ENCODE results near the gene IQSEC1. TPM values are rescaled to one million over a fixed set of nuclear protein-coding genes. Genes with fewer than 3 reads are reported as not detected.

IQSEC1 gene
- total RNA-seq, 1 donor from 2014 or later, result 41.7 TPM

- Mint-ChIP-seq H3K27ac (no peak overlapping the region), H3K4me1 (no peaks in the 10 kb centered on the region), H3K27me3 (ENCODE audit: low read depth) (peaks cover 12% of the 10 kb centered on the region), H3K4me3 (no peak overlapping the region), H3K36me3 (no peaks in the 10 kb centered on the region), H3K9me3 (no peaks in the 10 kb centered on the region)
- no peak for TF ChIP-seq CTCF (IDR thresholded peaks at IDR 0.05; ENCODE audit: unreplicated experiment)
- no peak for DNase-seq (ENCODE audit: low spot score in 2 of 2, unreplicated experiment in 2 of 2)
Observed at GRCh38 chr3:13119471-13120220, 46.4 kb upstream of the IQSEC1 start.

GRCh38 chr3:13116426-13116825, 43.2 kb upstream of the IQSEC1 start:
- H3K4me1 Mint-ChIP-seq, result peaks cover 2% of the 10 kb centered on the region
- DNase-seq (ENCODE audit: low spot score in 2 of 2, unreplicated experiment in 2 of 2), result no peak
- no peaks in the 10 kb centered on the region for H3K9me3 Mint-ChIP-seq
- H3K27me3 Mint-ChIP-seq (ENCODE audit: low read depth), result peaks cover 15% of the 10 kb centered on the region
- no peak for TF ChIP-seq CTCF (IDR thresholded peaks at IDR 0.05; ENCODE audit: unreplicated experiment)
- H3K27ac Mint-ChIP-seq, result no peak overlapping the region
- H3K4me3 Mint-ChIP-seq, result no peak overlapping the region
- no peaks in the 10 kb centered on the region for H3K36me3 Mint-ChIP-seq

GRCh38 chr3:13115991-13116390, 42.8 kb upstream of the IQSEC1 start:
- DNase-seq (ENCODE audit: low spot score in 2 of 2, unreplicated experiment in 2 of 2), result no peak
- H3K36me3 Mint-ChIP-seq, result no peaks in the 10 kb centered on the region
- TF ChIP-seq CTCF (IDR thresholded peaks at IDR 0.05; ENCODE audit: unreplicated experiment), result no peak
- H3K27me3 Mint-ChIP-seq (ENCODE audit: low read depth), result peaks cover 15% of the 10 kb centered on the region
- H3K4me1 Mint-ChIP-seq, result peaks cover 2% of the 10 kb centered on the region
- no peak overlapping the region for H3K4me3 Mint-ChIP-seq
- no peaks in the 10 kb centered on the region for H3K9me3 Mint-ChIP-seq
- no peak overlapping the region for H3K27ac Mint-ChIP-seq

GRCh38 chr3:13115576-13115910, 42.3 kb upstream of the IQSEC1 start:
- peaks cover 6% of the 10 kb centered on the region for H3K4me1 Mint-ChIP-seq
- TF ChIP-seq CTCF (IDR thresholded peaks at IDR 0.05; ENCODE audit: unreplicated experiment), result no peak
- H3K4me3 Mint-ChIP-seq, result no peak overlapping the region
- DNase-seq (ENCODE audit: low spot score in 2 of 2, unreplicated experiment in 2 of 2), result no peak
- no peaks in the 10 kb centered on the region for H3K36me3 Mint-ChIP-seq
- H3K9me3 Mint-ChIP-seq, result no peaks in the 10 kb centered on the region
- H3K27me3 Mint-ChIP-seq (ENCODE audit: low read depth), result peaks cover 15% of the 10 kb centered on the region
- H3K27ac Mint-ChIP-seq, result no peak overlapping the region

- TF ChIP-seq CTCF (IDR thresholded peaks at IDR 0.05; ENCODE audit: unreplicated experiment), result no peak
- no peaks in the 10 kb centered on the region for H3K36me3 Mint-ChIP-seq
- H3K4me3 Mint-ChIP-seq, result no peak overlapping the region
- no peak overlapping the region for H3K27ac Mint-ChIP-seq
- DNase-seq (ENCODE audit: low spot score in 2 of 2, unreplicated experiment in 2 of 2), result no peak
- peaks cover 6% of the 10 kb centered on the region for H3K4me1 Mint-ChIP-seq
- no peaks in the 10 kb centered on the region for H3K9me3 Mint-ChIP-seq
- peaks cover 15% of the 10 kb centered on the region for H3K27me3 Mint-ChIP-seq (ENCODE audit: low read depth)
Observed at GRCh38 chr3:13114811-13115575, 41.8 kb upstream of the IQSEC1 start.

Measured in mesothelial cell of epicardium (in vitro differentiated cells).